ENCODE results near the gene MUC20.
"Not testable (repeated sequence)": the region's sequence is repeated elsewhere in the genome, so short reads cannot be mapped to it uniquely, and the experiment has no call there.

MUC20 gene

GRCh38 chr3:195693428-195694216 lies 27.2 kb upstream of the MUC20 start:
- no peak for TF ChIP-seq EZH2 (IDR thresholded peaks at IDR 0.05; ENCODE audit: borderline replicate concordance, low read depth, low read length, severe bottlenecking)
- no peak for TF ChIP-seq CTCF (IDR thresholded peaks at IDR 0.05; ENCODE audit: borderline replicate concordance, extremely low read depth, low read length, poor library complexity, severe bottlenecking)
- H3K27ac ChIP-seq (ENCODE audit: low read length), result no peak overlapping the region
- H3K36me3 ChIP-seq (ENCODE audit: insufficient read depth, low read length), result peaks cover 49% of the 10 kb centered on the region
- H3K4me1 ChIP-seq (ENCODE audit: insufficient read depth, low read length), result no peaks in the 10 kb centered on the region
- no peak for ATAC-seq (ENCODE audit: insufficient read depth, low read depth)
- H2AFZ ChIP-seq (ENCODE audit: low read depth, low read length), result no peak overlapping the region
- no peak overlapping the region for H3K4me2 ChIP-seq (ENCODE audit: insufficient read depth, low read length)
- H3K4me3 ChIP-seq (ENCODE audit: low read depth in 1 of 2, low read length in 2 of 2), result no peak overlapping the region
- H3K79me2 ChIP-seq (ENCODE audit: insufficient read depth, low read length), result no peaks in the 10 kb centered on the region
- no peaks in the 10 kb centered on the region for H3K27me3 ChIP-seq (ENCODE audit: insufficient read depth, low read length, poor library complexity)
- no peak for DNase-seq
- peaks cover 4% of the 10 kb centered on the region; the same call in 1 of the 2 replicates for H4K20me1 ChIP-seq (ENCODE audit: insufficient read depth, low read length)
- no peak overlapping the region for H3K9ac ChIP-seq (ENCODE audit: low read depth, low read length)
- H3K9me3 ChIP-seq (ENCODE audit: insufficient read depth, low read length, severe bottlenecking), result no peaks in the 10 kb centered on the region

- not testable (repeated sequence) for DNase-seq; H3K4me3 ChIP-seq (ENCODE audit: low read depth in 1 of 2, low read length in 2 of 2); H3K27me3 ChIP-seq (ENCODE audit: insufficient read depth, low read length, poor library complexity); H3K4me2 ChIP-seq (ENCODE audit: insufficient read depth, low read length); H4K20me1 ChIP-seq (ENCODE audit: insufficient read depth, low read length); H3K9me3 ChIP-seq (ENCODE audit: insufficient read depth, low read length, severe bottlenecking); H3K4me1 ChIP-seq (ENCODE audit: insufficient read depth, low read length); H3K9ac ChIP-seq (ENCODE audit: low read depth, low read length); H2AFZ ChIP-seq (ENCODE audit: low read depth, low read length); H3K27ac ChIP-seq (ENCODE audit: low read length); H3K79me2 ChIP-seq (ENCODE audit: insufficient read depth, low read length); ATAC-seq (ENCODE audit: insufficient read depth, low read depth)
- H3K36me3 ChIP-seq (ENCODE audit: insufficient read depth, low read length), result peaks cover 47% of the 10 kb centered on the region
Measured at GRCh38 chr3:195694217-195695076, 26.3 kb upstream of the MUC20 start.

GRCh38 chr3:195696632-195697278 lies 24.0 kb upstream of the MUC20 start:
- no peak for DNase-seq
- TF ChIP-seq CTCF (IDR thresholded peaks at IDR 0.05; ENCODE audit: borderline replicate concordance, extremely low read depth, low read length, poor library complexity, severe bottlenecking) (no peak), EZH2 (IDR thresholded peaks at IDR 0.05; ENCODE audit: borderline replicate concordance, low read depth, low read length, severe bottlenecking) (no peak)
- Histone ChIP-seq H3K9me3 (ENCODE audit: insufficient read depth, low read length, severe bottlenecking) (no peaks in the 10 kb centered on the region), H3K79me2 (ENCODE audit: insufficient read depth, low read length) (no peaks in the 10 kb centered on the region), H3K27ac (ENCODE audit: low read length) (no peak overlapping the region), H3K36me3 (ENCODE audit: insufficient read depth, low read length) (peaks cover 42% of the 10 kb centered on the region), H4K20me1 (ENCODE audit: insufficient read depth, low read length) (peaks cover 4% of the 10 kb centered on the region; the same call in 1 of the 2 replicates), H3K4me3 (ENCODE audit: low read depth in 1 of 2, low read length in 2 of 2) (no peak overlapping the region), H2AFZ (ENCODE audit: low read depth, low read length) (no peak overlapping the region), H3K4me2 (ENCODE audit: insufficient read depth, low read length) (no peak overlapping the region), H3K9ac (ENCODE audit: low read depth, low read length) (no peak overlapping the region), H3K27me3 (ENCODE audit: insufficient read depth, low read length, poor library complexity) (no peaks in the 10 kb centered on the region), H3K4me1 (ENCODE audit: insufficient read depth, low read length) (no peaks in the 10 kb centered on the region)
- ATAC-seq (ENCODE audit: insufficient read depth, low read depth), result no peak
